ENCODE results near the gene TENM4.

The TENM4 gene

DNA sequence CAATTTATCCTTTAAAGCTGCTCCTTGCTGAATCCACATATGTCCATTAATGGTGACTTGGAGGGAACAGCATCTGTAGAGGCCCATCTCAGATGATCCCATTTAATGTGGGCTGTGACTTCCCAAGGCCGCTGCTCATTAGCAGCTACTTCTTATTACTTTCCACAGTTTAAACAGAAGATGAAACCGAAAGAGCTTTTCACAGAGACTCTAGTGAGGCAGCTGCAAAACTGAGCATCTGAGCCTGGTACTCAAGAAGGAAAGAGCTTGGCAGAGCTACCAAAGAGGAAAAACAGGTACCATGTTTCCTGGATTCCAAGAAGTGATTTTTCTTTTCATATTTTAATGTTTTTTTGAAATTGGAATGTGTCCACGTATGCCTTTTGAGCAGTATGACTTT, 755.7 kb downstream of the TENM4 start:
- no peak overlapping the region for H3K27ac ChIP-seq
- TF ChIP-seq, protein P1, sequence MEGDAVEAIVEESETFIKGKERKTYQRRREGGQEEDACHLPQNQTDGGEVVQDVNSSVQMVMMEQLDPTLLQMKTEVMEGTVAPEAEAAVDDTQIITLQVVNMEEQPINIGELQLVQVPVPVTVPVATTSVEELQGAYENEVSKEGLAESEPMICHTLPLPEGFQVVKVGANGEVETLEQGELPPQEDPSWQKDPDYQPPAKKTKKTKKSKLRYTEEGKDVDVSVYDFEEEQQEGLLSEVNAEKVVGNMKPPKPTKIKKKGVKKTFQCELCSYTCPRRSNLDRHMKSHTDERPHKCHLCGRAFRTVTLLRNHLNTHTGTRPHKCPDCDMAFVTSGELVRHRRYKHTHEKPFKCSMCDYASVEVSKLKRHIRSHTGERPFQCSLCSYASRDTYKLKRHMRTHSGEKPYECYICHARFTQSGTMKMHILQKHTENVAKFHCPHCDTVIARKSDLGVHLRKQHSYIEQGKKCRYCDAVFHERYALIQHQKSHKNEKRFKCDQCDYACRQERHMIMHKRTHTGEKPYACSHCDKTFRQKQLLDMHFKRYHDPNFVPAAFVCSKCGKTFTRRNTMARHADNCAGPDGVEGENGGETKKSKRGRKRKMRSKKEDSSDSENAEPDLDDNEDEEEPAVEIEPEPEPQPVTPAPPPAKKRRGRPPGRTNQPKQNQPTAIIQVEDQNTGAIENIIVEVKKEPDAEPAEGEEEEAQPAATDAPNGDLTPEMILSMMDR (IDR thresholded peaks at IDR 0.05), result no peak
- DNase-seq (ENCODE audit: low spot score), result no peak
- no peak overlapping the region for H3K4me3 ChIP-seq

DNA sequence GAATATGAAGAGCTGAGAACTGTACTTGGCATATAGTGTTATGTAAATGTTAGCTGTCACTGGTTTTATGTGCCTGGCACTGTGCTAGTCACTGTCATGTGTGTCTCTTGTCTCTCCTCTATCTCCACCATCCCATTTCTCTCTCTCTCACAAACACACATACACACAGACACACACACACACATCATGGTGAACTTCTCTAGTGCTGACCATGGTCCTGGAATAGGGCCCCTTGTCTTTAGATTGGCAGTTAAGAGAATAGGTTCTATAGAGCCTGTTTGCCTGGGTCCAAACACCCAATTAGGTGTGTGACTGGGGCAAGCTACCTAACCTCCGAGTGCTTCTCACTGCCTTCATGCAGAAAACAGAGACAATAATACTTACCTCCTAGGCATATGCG, 756.5 kb downstream of the TENM4 start:
- Histone ChIP-seq H3K27ac (no peak overlapping the region), H3K4me3 (no peak overlapping the region)
- TF ChIP-seq, protein P1 (IDR thresholded peaks at IDR 0.05), result no peak
- DNase-seq (ENCODE audit: low spot score), result no peak

DNA sequence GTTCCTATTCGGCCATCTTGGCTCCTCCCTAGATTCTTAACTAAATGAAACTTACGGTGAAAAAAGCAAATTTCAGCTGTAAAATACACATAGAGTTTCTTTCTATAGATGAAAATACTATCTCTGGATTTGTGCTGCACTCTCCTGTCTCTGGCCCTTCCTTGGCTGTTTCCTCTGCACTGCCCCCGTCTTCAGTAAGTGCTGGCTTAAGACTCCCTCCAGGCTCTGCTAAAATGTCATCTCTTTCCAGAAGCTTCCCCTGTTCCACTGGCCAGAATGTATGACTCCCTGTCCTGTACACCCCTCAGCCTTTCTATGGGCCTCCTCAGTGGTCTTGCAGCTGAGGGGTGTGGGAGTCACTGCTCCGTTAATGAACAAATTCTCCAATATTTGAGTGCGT, 757.1 kb downstream of the TENM4 start:
- DNase-seq (ENCODE audit: low spot score), result no peak
- TF ChIP-seq, protein P1 (IDR thresholded peaks at IDR 0.05), result no peak
- H3K4me3 ChIP-seq, result no peak overlapping the region
- H3K27ac ChIP-seq, result no peak overlapping the region

DNA sequence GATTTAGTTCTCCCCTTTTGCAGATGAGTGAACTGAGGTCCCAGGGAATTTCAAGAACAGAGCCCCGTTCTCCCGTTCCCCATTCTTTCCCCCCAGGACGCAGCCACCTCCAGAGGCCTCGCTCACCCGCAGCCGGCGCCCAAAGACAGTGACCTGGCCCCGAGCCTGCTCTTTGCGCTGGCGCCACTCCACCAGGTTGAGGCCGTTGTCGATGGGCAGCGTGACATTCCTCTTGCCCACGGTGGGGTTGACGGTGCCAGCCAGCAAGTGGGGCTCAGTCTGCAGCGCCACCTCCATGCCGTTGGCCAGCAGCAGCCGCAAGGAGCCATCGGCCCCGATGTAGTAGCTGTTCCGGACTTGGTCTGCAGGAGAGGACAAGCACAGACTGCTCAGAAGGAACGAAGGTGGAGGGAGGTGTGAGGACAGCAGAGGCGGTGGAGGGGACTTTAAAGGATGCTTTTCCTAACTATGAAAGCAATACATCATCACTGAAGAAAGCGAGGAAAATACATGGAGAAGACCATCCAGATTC, 764.7 kb downstream of the TENM4 start:
- DNase-seq (ENCODE audit: low spot score), result no peak
- TF ChIP-seq, protein P1 (IDR thresholded peaks at IDR 0.05), result no peak
- no peak overlapping the region for H3K4me3 ChIP-seq
- H3K27ac ChIP-seq, result no peak overlapping the region

DNA sequence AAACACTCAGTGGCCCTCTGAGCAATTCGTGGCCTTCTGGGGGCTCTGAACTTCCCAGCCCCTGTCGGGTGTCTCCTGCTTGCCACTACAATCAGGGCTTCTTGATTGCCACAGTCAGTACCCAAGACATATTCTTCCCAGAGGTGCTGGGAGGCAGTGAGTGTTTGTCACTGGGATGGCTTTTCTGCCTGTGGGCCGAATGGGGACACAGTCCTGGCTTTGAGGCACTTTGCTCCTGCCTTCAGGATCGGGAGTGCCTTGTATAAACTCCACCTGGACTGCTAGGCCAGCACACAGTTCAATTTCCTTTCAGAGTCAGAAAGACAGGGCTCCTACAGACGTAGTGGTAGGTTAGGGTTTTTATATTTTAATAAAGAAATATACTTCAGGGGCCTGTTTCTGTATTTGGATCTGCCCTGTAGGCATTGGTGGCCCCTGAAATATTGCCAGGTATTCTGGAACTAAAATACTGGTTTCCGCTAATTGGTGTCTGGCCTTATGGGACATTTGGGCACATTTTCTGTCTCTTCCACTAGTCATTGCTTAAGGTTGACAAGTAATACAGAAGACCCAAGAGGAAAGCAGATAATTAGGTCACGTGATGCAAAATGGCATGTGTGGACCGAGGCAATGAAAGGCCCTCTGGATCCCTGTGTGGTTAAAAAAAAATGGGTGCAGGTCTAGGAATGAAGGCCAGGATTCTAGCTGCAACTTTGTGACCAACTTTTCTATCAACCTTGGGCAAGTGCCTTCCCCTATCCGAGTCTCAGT, 767.8 kb downstream of the TENM4 start:
- no peak overlapping the region for H3K4me3 ChIP-seq
- TF ChIP-seq, protein P1 (IDR thresholded peaks at IDR 0.05), result no peak
- no peak overlapping the region for H3K27ac ChIP-seq
- no peak for DNase-seq (ENCODE audit: low spot score)

DNA sequence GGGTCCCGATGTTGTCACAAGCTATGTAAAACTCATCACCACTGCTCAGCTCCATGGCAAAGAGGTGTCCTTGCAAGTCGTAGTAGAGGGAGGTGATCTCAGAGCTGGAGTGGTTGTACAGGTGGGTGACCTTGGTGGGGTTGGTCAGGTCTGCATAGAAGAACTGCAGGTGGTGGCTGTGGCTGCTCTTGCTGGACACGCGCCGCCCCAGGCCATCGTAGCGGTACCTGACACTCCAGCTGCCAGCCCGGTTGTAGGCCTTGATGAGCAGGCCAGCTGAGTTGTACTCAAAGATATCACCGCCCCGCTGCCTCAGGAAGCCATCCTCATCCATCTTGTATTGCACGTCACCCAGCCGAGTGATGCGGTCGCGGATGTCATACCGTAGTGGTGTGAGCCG, 771.6 kb downstream of the TENM4 start:
- H3K4me3 ChIP-seq, result no peak overlapping the region
- DNase-seq (ENCODE audit: low spot score), result no peak
- no peak overlapping the region for H3K27ac ChIP-seq
- TF ChIP-seq, protein P1 (IDR thresholded peaks at IDR 0.05), result no peak

DNA sequence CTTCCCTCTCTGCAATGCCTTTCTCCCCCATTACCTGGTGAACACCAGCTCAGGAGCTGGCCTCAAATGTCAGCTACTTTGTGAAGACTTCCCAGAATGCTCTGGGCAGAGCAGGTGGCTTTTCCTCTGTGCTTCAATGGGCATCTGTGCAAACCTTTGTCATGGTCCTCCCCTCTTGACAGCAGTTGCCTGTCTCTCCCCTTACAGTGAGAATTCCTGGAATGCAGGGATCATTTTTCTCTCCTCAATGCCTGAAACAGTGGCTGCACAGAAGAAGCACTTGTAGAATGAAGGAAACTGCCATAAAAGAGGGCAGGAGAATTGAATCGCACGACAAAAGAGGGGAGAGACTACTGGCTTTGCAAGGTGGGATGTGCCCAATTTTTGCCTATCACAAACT, 773.4 kb downstream of the TENM4 start:
- DNase-seq (ENCODE audit: low spot score), result no peak
- H3K27ac ChIP-seq, result no peak overlapping the region
- TF ChIP-seq, protein P1 (IDR thresholded peaks at IDR 0.05), result no peak
- no peak overlapping the region for H3K4me3 ChIP-seq
